Osteocyte (in vitro differentiated cells): ENCODE data around the gene HOXD4. TPM values are rescaled to one million over a fixed set of nuclear protein-coding genes. Genes with fewer than 3 reads are reported as not detected.

Source experiments
- DNase-seq: peaks from one replicate; pipeline ENCODE4 v3.0.0; 2021; ENCODE audit warnings: mixed read lengths; ENCODE audit not compliant: unreplicated experiment; ENCODE audit errors: extremely low spot score
- H3K27ac Mint-ChIP-seq: one replicate; pipeline ENCODE4 v1.8.0; 2021; ENCODE audit warnings: mild to moderate bottlenecking, mixed read lengths; ENCODE audit not compliant: unreplicated experiment
- H3K27me3 Mint-ChIP-seq: one replicate; pipeline ENCODE4 v1.8.0; 2021; ENCODE audit warnings: mixed read lengths; ENCODE audit not compliant: unreplicated experiment
- H3K36me3 Mint-ChIP-seq: one replicate; pipeline ENCODE4 v1.8.0; 2021; ENCODE audit warnings: mixed read lengths; ENCODE audit not compliant: unreplicated experiment
- H3K4me1 Mint-ChIP-seq: one replicate; pipeline ENCODE4 v1.8.0; 2021; ENCODE audit warnings: mixed read lengths; ENCODE audit not compliant: unreplicated experiment
- H3K4me3 Mint-ChIP-seq: one replicate; pipeline ENCODE4 v1.8.0; 2021; ENCODE audit warnings: mild to moderate bottlenecking, moderate library complexity, mixed read lengths; ENCODE audit not compliant: unreplicated experiment
- H3K9me3 Mint-ChIP-seq: one replicate; pipeline ENCODE4 v1.8.0; 2021; ENCODE audit warnings: mixed read lengths; ENCODE audit not compliant: unreplicated experiment
- total RNA-seq: library from RNA; stranded (reverse); gene quantifications from 2 replicates; pipeline ENCODE4 v1.2.1, GENCODE V29; 2021
- TF ChIP-seq, protein P1 (sequence below): fragments of 200-600 bp; sonication (generic); IDR thresholded peaks from 2 replicates; pipeline ENCODE4 v1.5.0; 2021; ENCODE audit warnings: antibody characterized with exemption, mild to moderate bottlenecking, moderate library complexity

The HOXD4 gene
- total RNA-seq, 1 donor from 2014 or later = not detected

DNA sequence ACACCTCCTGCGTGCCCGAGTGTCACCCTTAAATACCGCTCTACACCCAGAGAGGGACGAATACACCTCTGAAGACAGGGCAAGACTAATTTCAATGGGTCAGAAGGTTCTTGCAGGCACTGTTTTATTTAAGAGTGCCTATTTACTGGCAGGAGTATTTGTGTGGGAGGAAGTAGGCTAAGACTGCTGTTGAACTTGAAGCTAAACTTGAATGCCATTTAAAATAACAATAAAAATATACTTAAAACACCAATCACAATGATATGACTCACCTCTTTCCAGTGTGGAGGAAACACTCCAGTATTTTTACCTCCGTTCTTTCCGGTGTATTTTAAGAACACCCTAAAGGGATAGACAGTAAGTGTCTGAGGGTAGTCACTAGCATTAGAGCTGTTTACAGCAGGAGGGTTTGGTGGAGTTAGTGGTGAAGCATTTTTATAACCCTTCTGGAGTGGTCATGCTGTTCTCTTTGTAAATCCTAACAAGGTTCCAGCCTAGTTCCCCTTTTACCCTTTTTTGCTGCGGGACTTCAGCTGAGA lies 27.5 kb downstream of the HOXD4 start:
- H3K36me3 Mint-ChIP-seq = no peaks in the 10 kb centered on the region
- H3K27ac Mint-ChIP-seq = no peak overlapping the region
- H3K27me3 Mint-ChIP-seq = peaks cover 88% of the 10 kb centered on the region

DNA sequence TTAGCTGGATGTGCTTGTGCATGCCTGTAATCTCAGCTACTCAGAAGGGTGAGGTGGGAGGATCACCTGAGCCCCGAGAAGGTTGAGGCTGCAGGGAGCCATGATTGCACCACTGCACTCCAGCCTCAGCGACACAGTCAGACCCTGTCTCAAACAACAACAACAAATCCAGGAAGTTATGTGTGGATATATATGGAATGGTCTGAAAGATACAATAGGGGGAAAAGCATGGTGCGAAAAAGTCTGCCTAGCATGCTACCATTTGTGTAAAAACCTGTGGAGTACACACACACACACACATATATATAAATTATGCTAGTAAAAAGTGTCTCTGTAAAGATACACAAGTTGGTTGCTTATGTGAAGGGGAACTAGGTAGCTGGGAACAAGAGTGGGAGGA lies 30.2 kb downstream of the HOXD4 start:
- Mint-ChIP-seq H3K9me3 (no peaks in the 10 kb centered on the region), H3K4me3 (no peak overlapping the region)

More for the DNA sequence above, 27.5 kb downstream of the HOXD4 start:
- Mint-ChIP-seq H3K9me3 (no peaks in the 10 kb centered on the region), H3K4me3 (no peak overlapping the region), H3K4me1 (peaks cover 4% of the 10 kb centered on the region)
- no peak for DNase-seq
- TF ChIP-seq, protein P1, sequence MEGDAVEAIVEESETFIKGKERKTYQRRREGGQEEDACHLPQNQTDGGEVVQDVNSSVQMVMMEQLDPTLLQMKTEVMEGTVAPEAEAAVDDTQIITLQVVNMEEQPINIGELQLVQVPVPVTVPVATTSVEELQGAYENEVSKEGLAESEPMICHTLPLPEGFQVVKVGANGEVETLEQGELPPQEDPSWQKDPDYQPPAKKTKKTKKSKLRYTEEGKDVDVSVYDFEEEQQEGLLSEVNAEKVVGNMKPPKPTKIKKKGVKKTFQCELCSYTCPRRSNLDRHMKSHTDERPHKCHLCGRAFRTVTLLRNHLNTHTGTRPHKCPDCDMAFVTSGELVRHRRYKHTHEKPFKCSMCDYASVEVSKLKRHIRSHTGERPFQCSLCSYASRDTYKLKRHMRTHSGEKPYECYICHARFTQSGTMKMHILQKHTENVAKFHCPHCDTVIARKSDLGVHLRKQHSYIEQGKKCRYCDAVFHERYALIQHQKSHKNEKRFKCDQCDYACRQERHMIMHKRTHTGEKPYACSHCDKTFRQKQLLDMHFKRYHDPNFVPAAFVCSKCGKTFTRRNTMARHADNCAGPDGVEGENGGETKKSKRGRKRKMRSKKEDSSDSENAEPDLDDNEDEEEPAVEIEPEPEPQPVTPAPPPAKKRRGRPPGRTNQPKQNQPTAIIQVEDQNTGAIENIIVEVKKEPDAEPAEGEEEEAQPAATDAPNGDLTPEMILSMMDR = no peak

DNA sequence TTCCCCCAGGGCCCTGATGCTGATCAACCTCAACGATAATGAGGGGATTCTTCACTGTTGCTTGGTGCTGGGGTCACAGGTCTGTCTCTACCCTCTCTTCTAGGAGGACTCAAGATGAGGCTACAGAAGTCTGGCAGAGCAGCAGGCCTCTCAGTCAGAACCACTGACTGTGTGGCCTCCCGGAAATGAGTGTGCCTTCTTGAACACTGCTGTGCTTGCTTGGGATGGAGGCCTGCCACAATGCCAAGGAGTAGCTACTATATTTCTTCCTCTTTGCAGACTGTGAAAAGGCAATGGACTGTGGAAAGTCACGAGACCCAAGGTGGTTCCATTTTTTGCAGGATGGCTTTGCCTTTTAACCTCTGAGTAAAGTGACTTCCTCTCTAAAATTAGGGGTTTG lies 31.3 kb downstream of the HOXD4 start:
- TF ChIP-seq, protein P1 = no peak
- H3K36me3 Mint-ChIP-seq = no peaks in the 10 kb centered on the region
- peak; percentile 15 for DNase-seq
- peaks cover 74% of the 10 kb centered on the region for H3K27me3 Mint-ChIP-seq
- H3K27ac Mint-ChIP-seq = no peak overlapping the region
- H3K4me1 Mint-ChIP-seq = peaks cover 6% of the 10 kb centered on the region
- H3K9me3 Mint-ChIP-seq = no peaks in the 10 kb centered on the region
- no peak overlapping the region for H3K4me3 Mint-ChIP-seq

More for the DNA sequence above, 30.2 kb downstream of the HOXD4 start:
- H3K27me3 Mint-ChIP-seq = peaks cover 75% of the 10 kb centered on the region
- peaks cover 1% of the 10 kb centered on the region for H3K4me1 Mint-ChIP-seq
- peak; percentile 27 for DNase-seq
- TF ChIP-seq, protein P1 = no peak
- H3K27ac Mint-ChIP-seq = no peak overlapping the region
- no peaks in the 10 kb centered on the region for H3K36me3 Mint-ChIP-seq

DNA sequence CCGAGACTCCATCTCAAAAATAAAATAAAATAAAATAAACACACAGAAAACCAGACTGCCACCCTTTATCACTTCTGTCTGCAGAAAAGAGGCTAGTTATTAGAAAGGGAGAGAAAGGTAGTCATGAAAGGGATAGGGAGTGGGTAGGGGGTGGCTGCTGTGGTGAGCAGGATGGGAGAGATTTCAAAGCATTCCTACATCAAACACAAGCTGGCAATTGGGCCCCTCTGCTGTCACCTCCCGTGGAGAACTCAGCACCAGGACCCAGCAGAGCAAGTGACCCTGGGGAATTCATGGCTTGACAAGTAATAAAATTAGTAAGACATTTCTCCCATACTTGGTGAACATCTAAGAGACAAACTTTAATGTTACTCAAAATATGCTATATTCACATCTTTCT lies 33.4 kb downstream of the HOXD4 start:
- H3K27ac Mint-ChIP-seq = no peak overlapping the region
- peaks cover 68% of the 10 kb centered on the region for H3K27me3 Mint-ChIP-seq
- H3K9me3 Mint-ChIP-seq = no peaks in the 10 kb centered on the region
- H3K36me3 Mint-ChIP-seq = no peaks in the 10 kb centered on the region
- TF ChIP-seq, protein P1 = no peak
- DNase-seq = peak; percentile 38
- H3K4me3 Mint-ChIP-seq = no peak overlapping the region
- peaks cover 16% of the 10 kb centered on the region for H3K4me1 Mint-ChIP-seq

DNA sequence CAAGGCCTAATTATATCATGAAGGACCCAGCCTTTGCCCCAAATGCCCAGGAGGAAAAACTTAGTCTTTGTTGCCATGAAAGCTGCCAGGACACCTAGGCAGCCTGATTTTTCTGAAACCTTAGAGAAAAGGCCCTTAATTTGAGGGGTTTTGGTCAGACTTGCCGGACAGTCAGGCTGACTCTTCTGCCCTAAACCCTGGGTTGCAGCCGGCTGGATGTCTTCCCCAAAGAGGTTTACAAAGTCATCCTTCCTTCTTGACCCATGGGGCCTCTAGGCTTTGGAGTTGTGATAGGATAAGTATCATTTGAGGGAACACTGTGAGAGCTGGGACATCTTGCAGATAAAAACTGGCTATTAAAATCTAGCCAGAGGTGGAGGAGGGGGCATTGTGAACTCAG lies 34.7 kb downstream of the HOXD4 start:
- no peak overlapping the region for H3K27ac Mint-ChIP-seq
- H3K27me3 Mint-ChIP-seq = peaks cover 63% of the 10 kb centered on the region
- no peak overlapping the region for H3K4me3 Mint-ChIP-seq
- TF ChIP-seq, protein P1 = no peak
- H3K36me3 Mint-ChIP-seq = no peaks in the 10 kb centered on the region
- H3K9me3 Mint-ChIP-seq = no peaks in the 10 kb centered on the region
- peak; percentile 53 for DNase-seq
- H3K4me1 Mint-ChIP-seq = peaks cover 16% of the 10 kb centered on the region
